ENCODE data around the gene PHACTR3.

PHACTR3 gene

DNA sequence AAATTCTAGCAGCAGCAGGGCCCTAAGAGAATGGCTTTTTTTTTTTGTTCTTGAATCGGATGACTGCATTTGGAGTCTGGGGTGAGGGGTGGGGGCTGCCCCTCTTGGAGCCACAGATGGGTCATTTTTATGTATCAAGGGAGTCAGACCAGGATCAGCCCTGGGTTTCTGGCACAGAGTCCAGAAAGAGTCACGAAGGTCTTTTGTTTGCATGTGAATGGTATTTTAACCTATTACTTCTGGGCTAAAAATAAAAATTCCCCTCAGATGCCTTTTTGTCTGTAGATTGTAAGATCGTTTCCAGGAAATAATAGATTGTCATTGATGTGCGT is 72.5 kb downstream of the PHACTR3 start:
- no peak for DNase-seq
- Histone ChIP-seq H3K27me3 (ENCODE audit: control insufficient read depth in 1 of 2, insufficient read depth in 1 of 2, low read length in 2 of 2) (peaks cover 0 to 44% of the 10 kb centered on the region in 2 experiments), H4K8ac (ENCODE audit: low read length) (no peak overlapping the region), H3K9me3 (ENCODE audit: control insufficient read depth, low read length) (no peaks in the 10 kb centered on the region), H3K14ac (ENCODE audit: low read length in 2 of 2) (no peak overlapping the region), H3K79me1 (replicated peaks; ENCODE audit: low read length, poor library complexity, severe bottlenecking) (no peaks in the 10 kb centered on the region), H2BK12ac (ENCODE audit: low read length in 2 of 2) (no peak overlapping the region), H2AFZ (ENCODE audit: low read depth, low read length) (no peak overlapping the region), H2BK120ac (ENCODE audit: low read depth, low read length) (no peak overlapping the region), H3K4me3 (ENCODE audit: insufficient read depth in 1 of 2, low read depth in 1 of 2, low read length in 2 of 2) (no peak overlapping the region), H3K27ac (ENCODE audit: low read length, poor library complexity, severe bottlenecking) (no peak overlapping the region), H3K18ac (ENCODE audit: low read depth in 1 of 2, low read length in 2 of 2) (no peak overlapping the region), H3K9ac (ENCODE audit: low read length) (no peak overlapping the region), H3K36me3 (ENCODE audit: control insufficient read depth in 1 of 2, insufficient read depth in 2 of 2, low read depth in 1 of 2, low read length in 2 of 2) (no peaks in the 10 kb centered on the region), H4K91ac (ENCODE audit: low read length) (no peak overlapping the region), H2AK5ac (ENCODE audit: low read length, severe bottlenecking) (no peak overlapping the region), H3K4ac (ENCODE audit: low read depth in 1 of 2, low read length in 2 of 2) (no peak overlapping the region), H3K4me1 (ENCODE audit: control insufficient read depth, insufficient read depth, low read depth, low read length) (no peaks in the 10 kb centered on the region), H3K23ac (ENCODE audit: low read length in 2 of 2) (no peak overlapping the region), H2BK5ac (ENCODE audit: low read depth, low read length, poor library complexity, severe bottlenecking) (no peak overlapping the region), H2BK15ac (ENCODE audit: low read depth, poor library complexity, severe bottlenecking) (no peak overlapping the region), H3K4me2 (ENCODE audit: low read length, poor library complexity, severe bottlenecking) (no peak overlapping the region)
- WGBS: 46% methylated on average over 3 of the region's 4 CpGs

DNA sequence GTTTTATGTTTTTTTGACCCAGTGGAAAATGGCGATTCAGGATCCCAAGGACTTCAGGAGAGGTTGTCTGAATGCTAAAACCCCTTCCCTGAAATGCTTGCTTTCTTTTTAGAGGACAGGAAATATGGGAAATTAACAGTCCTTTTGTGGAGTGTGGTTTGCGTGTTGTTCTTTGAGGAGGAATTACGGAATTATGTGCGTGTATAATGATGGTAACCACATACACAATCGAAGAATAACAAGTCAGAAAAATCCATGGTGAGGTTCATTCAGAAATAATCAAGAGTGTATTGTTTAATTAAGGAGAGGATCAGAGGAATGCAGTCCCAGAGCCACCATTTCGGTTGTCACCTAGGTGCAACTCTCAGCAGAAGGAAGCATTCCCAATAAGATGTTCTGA is 73.2 kb downstream of the PHACTR3 start:
- H3K9ac ChIP-seq (ENCODE audit: low read length): no peak overlapping the region
- no peak overlapping the region for H2AFZ ChIP-seq (ENCODE audit: low read depth, low read length)
- no peak for DNase-seq
- no peak overlapping the region for H3K14ac ChIP-seq (ENCODE audit: low read length in 2 of 2)
- no peak overlapping the region for H3K4me2 ChIP-seq (ENCODE audit: low read length, poor library complexity, severe bottlenecking)
- H3K18ac ChIP-seq (ENCODE audit: low read depth in 1 of 2, low read length in 2 of 2): no peak overlapping the region
- H3K27ac ChIP-seq (ENCODE audit: low read length, poor library complexity, severe bottlenecking): no peak overlapping the region
- no peak overlapping the region for H3K4ac ChIP-seq (ENCODE audit: low read depth in 1 of 2, low read length in 2 of 2)
- H3K9me3 ChIP-seq (ENCODE audit: control insufficient read depth, low read length): no peaks in the 10 kb centered on the region
- no peak overlapping the region for H4K91ac ChIP-seq (ENCODE audit: low read length)
- no peak overlapping the region for H2BK15ac ChIP-seq (ENCODE audit: low read depth, poor library complexity, severe bottlenecking)
- no peaks in the 10 kb centered on the region for H3K4me1 ChIP-seq (ENCODE audit: control insufficient read depth, insufficient read depth, low read depth, low read length)
- no peaks in the 10 kb centered on the region for H3K79me1 ChIP-seq (replicated peaks; ENCODE audit: low read length, poor library complexity, severe bottlenecking)
- no peak overlapping the region for H3K23ac ChIP-seq (ENCODE audit: low read length in 2 of 2)
- no peak overlapping the region for H3K4me3 ChIP-seq (ENCODE audit: insufficient read depth in 1 of 2, low read depth in 1 of 2, low read length in 2 of 2)
- no peak overlapping the region for H2BK12ac ChIP-seq (ENCODE audit: low read length in 2 of 2)
- no peak overlapping the region for H2AK5ac ChIP-seq (ENCODE audit: low read length, severe bottlenecking)
- no peak overlapping the region for H2BK5ac ChIP-seq (ENCODE audit: low read depth, low read length, poor library complexity, severe bottlenecking)
- H3K36me3 ChIP-seq (ENCODE audit: control insufficient read depth in 1 of 2, insufficient read depth in 2 of 2, low read depth in 1 of 2, low read length in 2 of 2): no peaks in the 10 kb centered on the region
- WGBS: 61% methylated on average over 6 of the region's 6 CpGs
- peaks cover 0 to 44% of the 10 kb centered on the region in 2 experiments for H3K27me3 ChIP-seq (ENCODE audit: control insufficient read depth in 1 of 2, insufficient read depth in 1 of 2, low read length in 2 of 2)
- no peak overlapping the region for H2BK120ac ChIP-seq (ENCODE audit: low read depth, low read length)
- H4K8ac ChIP-seq (ENCODE audit: low read length): no peak overlapping the region

DNA sequence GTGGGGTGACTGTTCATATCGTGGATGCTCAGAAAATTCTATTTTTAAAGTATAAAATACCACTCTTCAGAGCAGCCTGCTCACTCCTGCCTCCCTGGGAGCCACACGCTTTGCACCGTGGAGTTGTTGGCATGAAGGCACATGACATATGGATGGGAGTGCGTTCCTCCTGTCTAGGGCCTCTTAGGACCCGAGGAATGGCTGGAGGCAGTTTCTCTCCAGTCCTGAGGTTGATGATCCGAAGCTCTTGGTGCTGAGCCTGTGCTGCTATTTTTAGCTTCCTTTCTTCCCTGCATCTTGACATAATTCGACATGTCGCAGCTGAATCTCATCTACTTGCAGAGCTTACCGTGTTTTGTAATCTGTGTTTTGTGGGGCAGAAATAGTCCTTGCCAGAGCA is 73.9 kb downstream of the PHACTR3 start:
- no peak overlapping the region for H2BK12ac ChIP-seq (ENCODE audit: low read length in 2 of 2)
- H3K4me3 ChIP-seq (ENCODE audit: insufficient read depth in 1 of 2, low read depth in 1 of 2, low read length in 2 of 2): no peak overlapping the region
- H4K8ac ChIP-seq (ENCODE audit: low read length): no peak overlapping the region
- H3K4ac ChIP-seq (ENCODE audit: low read depth in 1 of 2, low read length in 2 of 2): no peak overlapping the region
- H3K9ac ChIP-seq (ENCODE audit: low read length): no peak overlapping the region
- H3K23ac ChIP-seq (ENCODE audit: low read length in 2 of 2): no peak overlapping the region
- no peaks in the 10 kb centered on the region for H3K79me1 ChIP-seq (replicated peaks; ENCODE audit: low read length, poor library complexity, severe bottlenecking)
- peaks cover 0 to 44% of the 10 kb centered on the region in 2 experiments for H3K27me3 ChIP-seq (ENCODE audit: control insufficient read depth in 1 of 2, insufficient read depth in 1 of 2, low read length in 2 of 2)
- no peak overlapping the region for H2AK5ac ChIP-seq (ENCODE audit: low read length, severe bottlenecking)
- H2BK15ac ChIP-seq (ENCODE audit: low read depth, poor library complexity, severe bottlenecking): no peak overlapping the region
- H4K91ac ChIP-seq (ENCODE audit: low read length): no peak overlapping the region
- no peak overlapping the region for H2AFZ ChIP-seq (ENCODE audit: low read depth, low read length)
- H3K4me2 ChIP-seq (ENCODE audit: low read length, poor library complexity, severe bottlenecking): no peak overlapping the region
- H3K14ac ChIP-seq (ENCODE audit: low read length in 2 of 2): no peak overlapping the region
- H3K27ac ChIP-seq (ENCODE audit: low read length, poor library complexity, severe bottlenecking): no peak overlapping the region
- DNase-seq: no peak
- H3K18ac ChIP-seq (ENCODE audit: low read depth in 1 of 2, low read length in 2 of 2): no peak overlapping the region
- no peak overlapping the region for H2BK120ac ChIP-seq (ENCODE audit: low read depth, low read length)
- no peak overlapping the region for H2BK5ac ChIP-seq (ENCODE audit: low read depth, low read length, poor library complexity, severe bottlenecking)
- no peaks in the 10 kb centered on the region for H3K9me3 ChIP-seq (ENCODE audit: control insufficient read depth, low read length)
- no peaks in the 10 kb centered on the region for H3K4me1 ChIP-seq (ENCODE audit: control insufficient read depth, insufficient read depth, low read depth, low read length)
- WGBS: 67% methylated on average over 7 of the region's 9 CpGs
- no peaks in the 10 kb centered on the region for H3K36me3 ChIP-seq (ENCODE audit: control insufficient read depth in 1 of 2, insufficient read depth in 2 of 2, low read depth in 1 of 2, low read length in 2 of 2)

- no peak overlapping the region for H2BK5ac ChIP-seq (ENCODE audit: low read depth, low read length, poor library complexity, severe bottlenecking)
- no peak overlapping the region for H3K4me2 ChIP-seq (ENCODE audit: low read length, poor library complexity, severe bottlenecking)
- no peaks in the 10 kb centered on the region for H3K36me3 ChIP-seq (ENCODE audit: control insufficient read depth in 1 of 2, insufficient read depth in 2 of 2, low read depth in 1 of 2, low read length in 2 of 2)
- no peak overlapping the region for H2AK5ac ChIP-seq (ENCODE audit: low read length, severe bottlenecking)
- H3K9me3 ChIP-seq (ENCODE audit: control insufficient read depth, low read length): no peaks in the 10 kb centered on the region
- no peak for DNase-seq
- H3K4ac ChIP-seq (ENCODE audit: low read depth in 1 of 2, low read length in 2 of 2): no peak overlapping the region
- H3K4me1 ChIP-seq (ENCODE audit: control insufficient read depth, insufficient read depth, low read depth, low read length): no peaks in the 10 kb centered on the region
- no peak overlapping the region for H2BK120ac ChIP-seq (ENCODE audit: low read depth, low read length)
- H3K27me3 ChIP-seq (ENCODE audit: control insufficient read depth in 1 of 2, insufficient read depth in 1 of 2, low read length in 2 of 2): peaks cover 0 to 44% of the 10 kb centered on the region in 2 experiments
- H4K8ac ChIP-seq (ENCODE audit: low read length): no peak overlapping the region
- H4K91ac ChIP-seq (ENCODE audit: low read length): no peak overlapping the region
- no peak overlapping the region for H3K14ac ChIP-seq (ENCODE audit: low read length in 2 of 2)
- WGBS: 72% methylated on average over 7 of the region's 8 CpGs
- no peak overlapping the region for H3K18ac ChIP-seq (ENCODE audit: low read depth in 1 of 2, low read length in 2 of 2)
- H2AFZ ChIP-seq (ENCODE audit: low read depth, low read length): no peak overlapping the region
- no peak overlapping the region for H3K9ac ChIP-seq (ENCODE audit: low read length)
- H3K79me1 ChIP-seq (replicated peaks; ENCODE audit: low read length, poor library complexity, severe bottlenecking): no peaks in the 10 kb centered on the region
- H2BK15ac ChIP-seq (ENCODE audit: low read depth, poor library complexity, severe bottlenecking): no peak overlapping the region
- H3K23ac ChIP-seq (ENCODE audit: low read length in 2 of 2): no peak overlapping the region
- no peak overlapping the region for H3K27ac ChIP-seq (ENCODE audit: low read length, poor library complexity, severe bottlenecking)
- no peak overlapping the region for H3K4me3 ChIP-seq (ENCODE audit: insufficient read depth in 1 of 2, low read depth in 1 of 2, low read length in 2 of 2)
- H2BK12ac ChIP-seq (ENCODE audit: low read length in 2 of 2): no peak overlapping the region
These were observed 74.6 kb downstream of the PHACTR3 start for GRCh38 chr20:59678951-59679350.
